Measurements from ENCODE around the gene ZNF467.

Gene ZNF467

DNA sequence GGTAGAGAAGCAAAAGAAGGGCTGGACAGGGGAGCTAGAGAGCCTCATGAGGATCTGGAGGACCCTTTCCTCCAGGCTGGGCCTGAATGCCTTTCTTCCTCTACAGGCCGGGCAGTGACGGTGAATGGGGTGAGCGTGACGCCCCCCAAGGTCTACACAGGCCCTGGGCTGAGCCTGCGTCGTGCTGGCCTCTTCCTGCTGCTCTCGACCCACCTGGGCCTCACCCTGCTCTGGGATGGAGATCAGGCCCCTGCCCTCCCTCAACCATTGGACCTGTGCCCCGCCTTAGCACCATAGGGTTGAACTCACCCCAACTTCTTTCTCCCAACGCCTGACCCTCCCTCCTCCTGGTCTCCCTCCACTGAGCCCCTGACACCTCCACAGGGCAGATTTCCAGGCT is 12.6 kb upstream of the ZNF467 start:
- DNase-seq (ENCODE audit: low read depth) = no peak

- no peak for DNase-seq (ENCODE audit: low read depth)
These were observed 12.0 kb upstream of the ZNF467 start for GRCh38 chr7:149785402-149785801.

DNA sequence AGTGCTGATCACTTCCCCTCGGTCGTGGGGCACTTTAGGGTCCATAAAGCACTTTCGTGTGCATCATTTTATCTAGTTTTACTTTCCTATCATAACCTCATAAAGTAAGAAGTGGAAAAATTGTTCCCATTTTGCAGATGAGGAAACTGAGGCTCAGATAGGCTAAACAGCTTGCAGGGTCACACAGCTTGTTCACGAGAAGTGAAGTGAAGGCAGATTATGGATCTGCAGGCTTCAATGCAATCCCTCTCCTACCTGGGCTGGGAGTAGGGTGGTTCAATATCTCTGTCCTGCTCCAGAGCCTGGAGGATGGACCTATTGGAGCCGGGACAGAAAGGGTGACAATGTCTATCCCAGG is 10.8 kb upstream of the ZNF467 start:
- DNase-seq (ENCODE audit: low read depth) = no peak

GRCh38 chr7:149783386-149784250 is 10.2 kb upstream of the ZNF467 start:
- no peak for DNase-seq (ENCODE audit: low read depth)

GRCh38 chr7:149782682-149783345 is 9.4 kb upstream of the ZNF467 start:
- DNase-seq (ENCODE audit: low read depth) = no peak

- no peak for DNase-seq (ENCODE audit: low read depth)
These were observed 8.5 kb upstream of the ZNF467 start for GRCh38 chr7:149781921-149782320.

GRCh38 chr7:149780636-149781419 is 7.4 kb upstream of the ZNF467 start:
- no peak for DNase-seq (ENCODE audit: low read depth)

- DNase-seq (ENCODE audit: low read depth) = no peak
These were observed 6.7 kb upstream of the ZNF467 start for GRCh38 chr7:149780056-149780455.

- DNase-seq (ENCODE audit: low read depth) = no peak
These were observed 6.1 kb upstream of the ZNF467 start for GRCh38 chr7:149779502-149779805.

- no peak for DNase-seq (ENCODE audit: low read depth)
These were observed 5.5 kb upstream of the ZNF467 start for GRCh38 chr7:149778696-149779501.

GRCh38 chr7:149778327-149778637 is 4.9 kb upstream of the ZNF467 start:
- no peak for DNase-seq (ENCODE audit: low read depth)

DNA sequence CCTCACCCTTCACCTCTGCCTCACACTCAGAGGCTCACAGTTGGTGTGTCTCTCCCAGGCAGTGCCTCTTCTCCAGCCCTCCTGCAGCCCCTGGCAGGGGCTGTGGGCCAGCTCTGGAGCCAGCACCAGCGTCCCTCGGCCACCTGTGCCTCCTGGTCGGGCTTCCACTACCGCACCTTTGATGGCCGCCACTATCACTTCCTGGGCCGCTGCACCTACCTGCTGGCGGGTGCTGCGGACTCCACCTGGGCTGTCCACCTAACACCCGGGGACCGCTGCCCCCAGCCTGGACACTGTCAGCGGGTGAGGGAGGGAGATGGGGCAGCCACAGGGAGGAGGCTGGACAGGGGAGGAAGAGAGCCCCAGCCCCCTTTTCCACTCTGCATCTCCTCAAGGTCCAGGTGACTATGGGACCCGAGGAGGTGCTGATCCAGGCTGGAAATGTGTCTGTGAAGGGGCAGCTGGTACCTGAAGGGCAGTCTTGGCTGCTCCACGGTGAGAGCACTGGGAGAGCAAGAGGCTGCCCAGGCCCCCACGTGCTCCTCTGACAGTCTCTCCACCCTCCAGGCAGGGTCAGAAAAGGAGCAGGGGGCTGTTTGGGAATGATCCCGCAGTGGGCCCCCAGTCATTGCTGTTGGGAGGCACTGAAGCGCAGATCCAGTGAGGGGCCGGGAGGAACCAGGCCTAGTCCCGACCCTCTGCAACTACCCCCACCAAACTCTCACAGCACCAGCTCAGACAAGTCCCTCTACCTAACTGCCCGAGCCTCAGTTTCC is 4.4 kb upstream of the ZNF467 start:
- no peak for DNase-seq (ENCODE audit: low read depth)

GRCh38 chr7:149776848-149777407 is 3.5 kb upstream of the ZNF467 start:
- no peak for DNase-seq (ENCODE audit: low read depth)

GRCh38 chr7:149776289-149776688 is 2.9 kb upstream of the ZNF467 start:
- DNase-seq (ENCODE audit: low read depth) = no peak

DNA sequence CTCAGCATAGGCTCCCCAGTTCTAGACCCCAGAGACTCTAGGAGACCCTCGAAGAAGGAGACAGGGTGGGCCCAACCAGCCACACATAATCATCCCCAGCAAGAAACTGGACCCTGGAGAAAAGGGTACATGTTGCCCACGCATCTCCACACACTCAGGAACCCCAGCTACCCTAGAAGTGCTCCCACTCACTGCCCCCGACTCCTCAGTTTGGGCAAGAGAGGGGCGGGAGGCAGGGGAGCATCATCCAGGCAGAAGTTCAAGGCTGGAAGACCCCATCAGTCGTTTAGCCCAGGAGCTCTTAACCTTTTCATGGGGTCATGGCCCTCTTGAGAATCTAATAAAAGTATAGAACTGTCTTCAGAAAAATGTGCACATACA is 1.8 kb upstream of the ZNF467 start:
- DNase-seq (ENCODE audit: low read depth) = no peak

DNA sequence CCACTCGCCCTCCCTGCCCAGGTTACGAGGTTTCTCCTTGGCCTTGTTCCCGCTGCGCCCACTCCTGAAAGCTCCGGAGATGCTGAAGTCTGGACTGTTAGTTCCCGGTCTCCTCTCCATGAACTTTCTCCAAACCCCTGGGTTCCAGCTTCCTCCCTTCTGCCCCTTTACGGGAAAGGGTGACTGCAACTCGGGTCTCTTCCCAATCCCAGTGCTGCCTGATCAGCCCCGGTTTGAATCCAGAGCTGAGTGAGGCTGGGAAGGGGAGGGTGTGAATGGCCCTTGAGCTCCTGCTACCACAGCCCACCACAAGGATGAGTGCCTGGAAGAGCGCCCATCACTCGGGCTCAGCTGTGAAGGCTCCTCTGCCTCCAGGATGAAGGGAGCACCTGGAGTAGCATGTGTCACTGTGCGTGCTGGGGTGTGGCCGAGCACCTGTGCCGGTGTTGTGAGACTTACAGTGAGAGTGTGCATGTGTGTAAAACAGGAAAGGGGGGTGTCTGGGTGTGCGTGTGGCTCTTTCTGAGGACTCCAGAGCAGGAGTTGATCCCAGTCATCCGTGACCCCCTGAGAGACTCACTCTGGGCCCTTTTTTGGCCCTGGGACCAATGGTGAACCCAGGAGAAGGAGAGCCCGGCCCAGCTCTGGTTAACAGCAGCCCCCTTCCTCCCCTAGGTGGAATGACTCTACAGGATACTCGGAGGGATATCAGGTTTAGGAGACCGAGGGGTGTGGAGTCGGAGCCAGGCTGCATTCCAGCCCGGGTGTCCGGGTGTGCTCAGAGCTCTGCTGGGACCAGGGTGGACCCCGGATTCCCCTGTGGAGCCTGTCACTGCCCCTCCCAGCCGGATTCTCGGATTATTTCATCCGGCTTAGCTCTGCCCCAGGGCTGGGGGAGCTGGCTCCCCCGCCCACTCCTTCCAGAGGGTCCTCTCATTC is 1.1 kb upstream of the ZNF467 start:
- no peak for DNase-seq (ENCODE audit: low read depth)

- DNase-seq (ENCODE audit: low read depth) = no peak
These were observed 393 bp downstream of the ZNF467 start for GRCh38 chr7:149772956-149773434.

- DNase-seq (ENCODE audit: low read depth) = no peak
These were observed 990 bp downstream of the ZNF467 start for GRCh38 chr7:149772241-149772955.

DNA sequence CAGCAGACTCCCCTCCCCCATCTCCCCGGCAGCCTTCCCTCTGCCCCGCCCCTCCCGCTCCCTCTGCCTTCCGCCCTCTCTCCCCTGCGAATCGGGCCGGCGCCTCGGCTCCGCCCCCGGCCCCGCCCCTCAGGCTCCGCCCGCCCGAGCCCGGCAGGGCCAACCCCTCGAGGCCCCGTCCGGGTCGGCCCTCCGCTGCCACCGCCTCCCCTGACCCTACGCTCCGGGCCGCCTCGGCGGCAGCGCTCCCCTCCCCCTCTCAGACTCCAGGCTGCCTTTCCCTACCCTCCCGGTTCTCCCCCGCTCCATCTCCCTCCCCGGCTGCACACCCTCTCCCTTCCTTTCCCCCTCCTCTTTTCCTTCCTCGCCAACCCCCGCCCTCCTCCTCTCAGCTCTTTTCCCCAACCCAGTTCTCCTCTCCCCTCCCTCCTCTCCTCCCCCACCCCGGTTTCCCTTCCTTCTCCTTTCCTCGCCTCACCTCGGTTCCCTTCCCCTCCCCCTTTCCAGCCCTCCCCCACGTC is 1.6 kb downstream of the ZNF467 start:
- peak; percentile 63 for DNase-seq (ENCODE audit: low read depth)

Data from stimulated activated CD8-positive, alpha-beta memory T cell treated with anti-CD3 and anti-CD28 coated beads, Interleukin-7, amount 100 ng/mL, for 24 hours (primary cell).